Choroid plexus epithelial cell (primary cell): ENCODE results near the gene RNF157.
"Not testable (repeated sequence)": the region's sequence is repeated elsewhere in the genome, so short reads cannot be mapped to it uniquely, and the experiment has no call there.

Source experiments
- DNase-seq: peaks from one replicate; pipeline ENCODE4 v3.0.0-alpha.2; 2010; ENCODE audit warnings: low read depth
- H3K4me3 ChIP-seq: 2 replicates; pipeline ENCODE4 v1.5.1; 2011; ENCODE audit warnings: low read depth, mild to moderate bottlenecking, control low read depth, low read length, moderate library complexity
- TF ChIP-seq, protein P1 (sequence below): conservative IDR thresholded peaks from 2 replicates; pipeline ENCODE4 v1.5.1; 2011; ENCODE audit warnings: low read depth, mild to moderate bottlenecking, control low read depth, inconsistent platforms, low read length, moderate library complexity

The RNF157 gene

DNA sequence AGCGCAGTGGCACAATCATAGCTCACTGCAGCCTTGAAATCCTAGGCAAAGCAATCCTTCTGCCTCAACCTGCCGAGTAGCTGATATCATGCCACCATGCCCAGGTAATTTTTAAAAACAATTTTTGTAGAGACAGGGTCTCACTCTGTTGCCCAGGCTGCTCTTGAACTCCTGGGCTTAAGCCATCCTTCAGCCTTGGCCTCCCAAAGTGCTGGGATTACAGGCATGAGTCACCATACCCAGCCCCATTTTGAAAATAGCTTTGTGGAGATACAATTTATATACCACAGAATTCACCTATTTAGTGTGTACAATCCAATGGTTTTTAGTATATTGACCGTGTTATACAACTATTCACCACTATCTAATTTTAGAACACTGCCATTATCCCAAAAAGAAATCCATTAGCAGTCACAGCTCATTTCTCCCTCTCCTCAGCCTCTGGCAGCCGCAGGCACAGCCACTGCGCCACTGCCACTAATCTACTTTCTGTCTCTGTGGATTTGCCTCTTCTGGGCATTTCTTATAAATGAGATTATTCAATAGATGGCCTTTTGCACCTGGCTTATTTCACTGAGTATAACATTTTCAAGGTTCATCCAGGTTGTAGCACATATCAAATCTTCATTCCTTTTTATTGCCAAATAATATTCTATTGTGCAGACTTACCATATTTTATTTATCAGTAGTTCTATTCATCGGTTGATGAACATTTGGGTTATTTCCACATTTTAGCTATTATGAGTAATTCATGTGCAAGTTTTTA lies 6.5 kb downstream of the RNF157 start:
- TF ChIP-seq, protein P1, sequence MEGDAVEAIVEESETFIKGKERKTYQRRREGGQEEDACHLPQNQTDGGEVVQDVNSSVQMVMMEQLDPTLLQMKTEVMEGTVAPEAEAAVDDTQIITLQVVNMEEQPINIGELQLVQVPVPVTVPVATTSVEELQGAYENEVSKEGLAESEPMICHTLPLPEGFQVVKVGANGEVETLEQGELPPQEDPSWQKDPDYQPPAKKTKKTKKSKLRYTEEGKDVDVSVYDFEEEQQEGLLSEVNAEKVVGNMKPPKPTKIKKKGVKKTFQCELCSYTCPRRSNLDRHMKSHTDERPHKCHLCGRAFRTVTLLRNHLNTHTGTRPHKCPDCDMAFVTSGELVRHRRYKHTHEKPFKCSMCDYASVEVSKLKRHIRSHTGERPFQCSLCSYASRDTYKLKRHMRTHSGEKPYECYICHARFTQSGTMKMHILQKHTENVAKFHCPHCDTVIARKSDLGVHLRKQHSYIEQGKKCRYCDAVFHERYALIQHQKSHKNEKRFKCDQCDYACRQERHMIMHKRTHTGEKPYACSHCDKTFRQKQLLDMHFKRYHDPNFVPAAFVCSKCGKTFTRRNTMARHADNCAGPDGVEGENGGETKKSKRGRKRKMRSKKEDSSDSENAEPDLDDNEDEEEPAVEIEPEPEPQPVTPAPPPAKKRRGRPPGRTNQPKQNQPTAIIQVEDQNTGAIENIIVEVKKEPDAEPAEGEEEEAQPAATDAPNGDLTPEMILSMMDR, result no peak
- no peak for DNase-seq
- no peak overlapping the region for H3K4me3 ChIP-seq

- TF ChIP-seq, protein P1, result no peak
- H3K4me3 ChIP-seq, result no peak overlapping the region
- peak; percentile 57 for DNase-seq
These were observed 8.0 kb downstream of the RNF157 start for GRCh38 chr17:76232342-76232741.

DNA sequence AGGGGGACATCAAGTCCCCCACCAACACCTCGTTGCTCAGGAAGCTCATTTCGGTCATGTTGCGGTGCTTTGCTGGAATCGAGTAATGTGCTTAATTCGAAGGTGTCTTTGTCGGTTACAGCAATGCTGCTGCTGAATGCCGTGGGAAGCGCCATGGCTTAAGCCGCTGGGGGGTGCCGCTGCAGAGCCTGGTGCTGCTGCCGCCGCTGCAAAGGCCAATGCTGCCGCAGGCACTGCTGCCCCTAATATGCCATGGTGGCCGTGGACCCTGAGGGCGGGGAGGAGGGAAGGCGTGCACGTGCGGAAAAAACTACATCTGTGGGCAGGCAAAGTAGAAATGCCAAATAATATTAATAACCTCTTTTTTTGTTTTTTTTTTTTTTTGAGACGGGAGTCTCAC lies 13.5 kb downstream of the RNF157 start:
- not testable (repeated sequence) for DNase-seq, H3K4me3 ChIP-seq

- DNase-seq, H3K4me3 ChIP-seq: not testable (repeated sequence)
These were observed 14.8 kb downstream of the RNF157 start for GRCh38 chr17:76225373-76226086.

DNA sequence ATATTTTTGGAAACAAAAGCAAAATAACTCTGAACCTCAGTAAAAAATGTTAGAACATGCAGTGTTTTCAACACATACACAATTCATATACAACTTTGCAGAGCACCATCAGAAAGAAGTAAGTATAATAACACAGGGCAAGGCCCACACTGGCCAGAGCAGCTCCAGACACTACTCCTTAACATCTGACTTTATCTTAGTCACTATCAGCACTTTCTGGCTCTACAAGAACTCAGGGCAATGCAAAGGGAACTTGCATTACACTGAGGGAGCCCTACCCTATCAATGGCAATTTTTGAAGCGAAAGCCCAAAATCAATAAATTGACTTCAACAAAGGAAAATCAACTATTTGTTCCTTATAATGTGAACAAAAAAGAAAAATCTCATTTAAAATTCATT lies 16.5 kb downstream of the RNF157 start:
- TF ChIP-seq, protein P1, result no peak
- DNase-seq, result no peak
- no peak overlapping the region for H3K4me3 ChIP-seq

- DNase-seq, result no peak
- no peak overlapping the region for H3K4me3 ChIP-seq
- TF ChIP-seq, protein P1, result no peak
These were observed 20.5 kb downstream of the RNF157 start for GRCh38 chr17:76219670-76220383.

DNA sequence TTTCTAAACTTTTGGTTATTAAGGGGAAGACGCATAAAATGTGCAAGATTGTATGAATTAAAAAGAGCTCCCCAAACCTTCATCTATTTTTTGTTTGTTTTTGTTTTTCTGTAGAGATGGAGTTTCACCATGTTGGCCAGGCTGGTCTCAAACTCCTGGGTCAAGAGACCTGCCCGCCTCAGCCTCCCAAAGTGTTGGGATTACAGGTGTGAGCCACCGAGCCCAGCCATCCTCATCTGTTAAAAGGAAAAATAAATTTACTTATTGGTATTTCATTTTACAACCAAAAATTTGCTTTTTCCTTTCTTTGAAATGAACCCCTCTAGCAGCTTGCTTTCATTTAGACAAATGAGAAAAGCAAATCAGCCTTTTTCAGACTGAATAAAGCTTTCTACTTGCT lies 23.2 kb downstream of the RNF157 start:
- DNase-seq, result no peak
- TF ChIP-seq, protein P1, result no peak
- H3K4me3 ChIP-seq, result no peak overlapping the region

GRCh38 chr17:76213491-76213890 lies 26.8 kb downstream of the RNF157 start:
- TF ChIP-seq, protein P1, result no peak
- H3K4me3 ChIP-seq, result no peak overlapping the region
- no peak for DNase-seq
